HG02973 (cell line): ENCODE results near the gene ATP10A.

ENCODE experiments used
- ATAC-seq: cut with Tn5 transposase; IDR thresholded peaks from one replicate; pipeline ENCODE4 v1.9.1; 2021; ENCODE audit warnings: moderate library complexity; ENCODE audit not compliant: unreplicated experiment

The ATP10A gene

GRCh38 chr15:25797035-25797434 is 66.1 kb downstream of the ATP10A start:
- ATAC-seq, result no peak

DNA sequence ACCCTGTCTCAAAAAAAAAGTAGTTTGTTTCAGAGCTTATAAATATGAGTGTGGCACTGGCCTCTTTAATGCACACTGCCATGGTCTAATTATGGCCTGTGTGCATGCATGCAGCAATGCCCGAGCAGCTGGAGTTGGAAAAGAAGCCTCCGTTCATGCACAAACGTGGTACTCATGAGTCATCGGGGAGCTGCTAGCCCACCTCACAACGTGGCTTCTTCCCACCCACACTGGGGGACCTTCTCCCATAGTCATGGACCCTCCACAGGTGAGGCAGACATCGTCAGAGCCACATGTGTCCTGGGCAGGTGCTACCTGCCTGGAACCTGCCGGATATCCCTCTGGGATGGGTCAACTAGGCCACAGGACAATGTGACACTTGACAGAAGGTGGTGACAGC is 66.7 kb downstream of the ATP10A start:
- ATAC-seq, result no peak

GRCh38 chr15:25795712-25796111 is 67.4 kb downstream of the ATP10A start:
- ATAC-seq, result no peak

GRCh38 chr15:25795061-25795460 is 68.1 kb downstream of the ATP10A start:
- no peak for ATAC-seq

GRCh38 chr15:25793354-25794050 is 69.6 kb downstream of the ATP10A start:
- ATAC-seq, result peak; percentile 83

DNA sequence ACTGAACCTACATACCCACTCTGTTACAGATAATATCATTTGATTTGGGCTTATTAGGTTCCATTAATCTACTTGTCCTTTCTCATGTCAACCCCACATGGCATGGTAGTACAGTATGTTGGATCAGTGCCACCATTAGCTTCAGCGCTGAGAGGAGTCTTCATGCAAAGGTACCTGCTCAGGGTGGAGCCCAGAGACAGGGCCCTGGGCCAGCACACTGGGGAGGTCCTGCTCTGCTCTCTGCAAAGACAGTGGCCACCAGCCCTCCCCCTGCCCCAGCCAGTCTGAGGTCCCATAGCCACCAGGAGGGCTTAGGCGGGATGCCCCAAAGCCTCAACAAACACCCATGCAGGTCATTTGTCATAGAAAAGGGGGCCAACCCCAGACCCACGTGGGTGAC is 71.0 kb downstream of the ATP10A start:
- no peak for ATAC-seq

DNA sequence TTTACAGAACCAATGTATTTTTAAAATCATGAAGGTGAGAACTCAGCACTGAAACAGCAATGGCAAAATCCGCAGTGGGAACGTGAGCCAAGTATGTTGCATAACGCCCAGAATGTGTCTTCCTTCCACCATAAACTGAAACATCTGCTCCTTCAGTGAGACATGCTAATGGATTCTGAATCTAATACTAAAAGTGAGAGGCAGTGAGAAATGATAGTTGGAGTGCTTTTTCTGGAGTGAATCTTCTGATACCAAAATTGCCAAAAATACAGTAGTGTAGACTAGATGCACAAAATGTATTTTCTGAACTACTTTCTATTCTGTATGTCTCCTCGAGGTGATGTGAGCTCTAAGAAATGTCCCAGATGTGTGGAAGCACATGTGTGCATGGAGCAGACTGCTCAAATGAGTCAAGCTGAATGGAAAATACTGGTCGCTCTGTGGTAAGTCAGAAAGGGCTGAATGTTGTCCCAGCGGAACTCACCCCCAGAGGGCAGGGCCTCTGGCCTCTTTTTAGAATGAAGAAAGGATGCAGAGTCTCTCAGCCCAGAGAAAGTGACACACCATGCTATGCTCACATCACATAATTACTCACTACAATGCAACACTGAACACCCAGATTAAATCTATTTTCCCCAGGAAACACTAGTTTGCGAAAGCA is 73.0 kb downstream of the ATP10A start:
- no peak for ATAC-seq

- ATAC-seq, result no peak
Measured at GRCh38 chr15:25789616-25789999, 73.5 kb downstream of the ATP10A start.

GRCh38 chr15:25789211-25789610 is 73.9 kb downstream of the ATP10A start:
- ATAC-seq, result no peak

GRCh38 chr15:25787855-25788520 is 75.1 kb downstream of the ATP10A start:
- ATAC-seq, result no peak

GRCh38 chr15:25787381-25787780 is 75.7 kb downstream of the ATP10A start:
- ATAC-seq, result no peak

DNA sequence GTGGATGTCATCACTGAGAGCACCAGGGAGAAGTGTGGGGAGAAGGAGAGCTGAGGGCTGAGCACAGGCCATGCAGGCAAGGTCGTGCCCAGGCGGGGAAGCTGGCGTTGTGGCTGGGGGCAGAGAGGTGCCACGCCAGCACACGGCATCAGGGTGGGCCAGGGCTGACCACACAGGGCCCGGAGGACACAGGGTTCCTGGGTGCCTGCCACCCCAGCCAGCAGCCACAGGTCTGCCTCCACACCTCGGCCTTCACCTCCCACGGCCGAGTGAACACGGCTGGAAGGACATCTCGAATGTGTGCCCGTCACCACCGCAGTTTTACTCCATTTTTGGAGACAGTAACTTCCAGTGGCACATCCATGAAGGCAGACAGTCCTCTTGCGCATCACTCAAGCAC is 77.1 kb downstream of the ATP10A start:
- no peak for ATAC-seq

GRCh38 chr15:25785641-25786025 is 77.5 kb downstream of the ATP10A start:
- ATAC-seq, result no peak

DNA sequence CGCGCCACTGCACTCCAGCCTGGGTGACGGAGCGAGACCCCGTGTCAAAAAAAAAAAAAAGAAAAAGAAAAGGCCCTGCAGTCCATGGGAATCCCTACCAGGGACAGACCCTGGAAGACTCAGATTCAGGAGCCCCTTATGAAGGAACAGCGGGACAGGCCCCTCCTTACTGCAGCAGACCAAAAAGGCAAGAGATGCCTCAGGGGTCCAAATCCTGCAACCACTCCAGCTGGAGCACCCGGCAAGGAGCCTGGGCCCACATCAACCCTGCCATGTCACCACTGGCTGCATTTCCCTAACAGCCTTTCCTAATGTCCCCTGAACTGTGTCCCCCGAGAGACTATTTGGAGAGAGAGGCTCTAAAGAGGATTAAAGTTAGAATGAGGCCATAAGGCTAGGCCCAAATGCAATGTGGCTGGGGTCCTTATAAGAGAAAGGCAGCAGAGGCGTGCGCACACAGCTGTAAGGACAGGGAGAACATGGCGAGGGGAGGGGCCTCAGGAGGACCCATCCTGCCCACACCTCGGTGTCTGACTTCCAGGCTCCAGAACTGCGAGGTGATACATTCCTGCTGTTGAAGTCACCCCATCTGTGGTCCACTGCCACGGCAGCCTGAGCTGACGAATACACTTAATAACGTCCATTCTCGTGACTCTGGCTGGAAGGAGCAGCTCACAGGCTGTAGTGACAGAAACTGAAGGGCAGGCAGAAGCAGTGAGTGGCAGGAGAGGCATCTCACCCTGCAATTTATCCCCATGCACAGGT is 78.1 kb downstream of the ATP10A start:
- ATAC-seq, result no peak

GRCh38 chr15:25783607-25784540 is 79.3 kb downstream of the ATP10A start:
- no peak for ATAC-seq

GRCh38 chr15:25783134-25783533 is 80.0 kb downstream of the ATP10A start:
- ATAC-seq, result no peak

DNA sequence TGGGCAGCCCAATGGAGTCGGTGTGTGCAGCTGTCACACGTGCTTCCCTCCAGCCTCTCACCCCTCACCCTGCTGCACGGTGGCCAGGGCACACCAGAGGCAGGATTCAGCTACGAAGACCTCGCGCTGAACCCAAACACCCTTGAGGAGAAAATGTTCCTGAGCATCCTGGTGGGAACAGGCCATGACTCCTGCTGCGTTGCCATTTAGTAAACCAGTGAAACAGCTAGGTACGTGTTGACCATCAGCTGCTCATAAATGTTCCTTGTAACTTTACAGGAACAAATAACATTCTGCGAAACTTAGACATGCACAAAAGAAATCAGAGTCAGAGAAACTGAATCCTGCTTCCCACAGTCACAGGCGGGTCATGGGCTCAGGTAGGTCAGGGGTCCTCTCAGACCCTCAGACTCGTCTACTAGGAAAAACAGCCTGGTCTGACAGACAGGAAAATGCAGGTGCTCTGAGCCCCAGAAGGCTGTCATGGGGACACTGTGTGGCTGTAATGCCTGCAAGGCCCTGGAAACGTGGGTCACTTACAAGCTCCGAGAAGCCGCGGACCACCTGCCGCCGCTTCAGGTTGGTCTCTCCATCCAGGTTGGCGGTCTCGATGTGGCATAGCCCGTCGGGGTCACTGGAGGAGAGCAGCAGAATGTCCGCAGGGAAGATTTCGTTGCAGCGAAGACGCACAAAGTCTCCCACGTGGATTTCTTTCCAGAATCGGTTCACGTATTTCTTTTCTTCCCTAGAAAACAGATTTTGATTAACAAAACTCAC is 82.5 kb downstream of the ATP10A start:
- ATAC-seq, result no peak

- ATAC-seq, result no peak
Measured at GRCh38 chr15:25778161-25778560, 85.0 kb downstream of the ATP10A start.

DNA sequence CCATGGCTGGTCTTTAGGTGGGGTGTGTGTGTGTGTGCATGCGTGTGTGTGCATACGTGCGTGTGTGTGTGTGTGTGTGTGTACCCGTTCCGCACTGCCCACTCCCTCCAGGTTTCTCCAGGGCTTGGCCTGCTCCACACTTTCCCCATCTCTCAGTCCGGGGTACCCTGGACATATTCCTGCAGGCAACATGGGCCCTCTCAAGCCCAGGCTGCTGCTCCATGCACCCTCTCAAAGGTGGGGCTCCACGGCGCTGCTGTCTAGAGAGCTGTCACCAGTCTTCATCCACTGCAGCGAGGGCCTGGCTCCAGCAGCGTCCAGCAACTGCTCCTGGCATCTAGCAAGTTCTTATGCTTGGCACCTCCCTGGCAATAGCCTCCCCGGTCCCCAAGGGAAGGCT is 86.1 kb downstream of the ATP10A start:
- ATAC-seq, result no peak
